Stimulated activated CD8-positive, alpha-beta memory T cell treated with anti-CD3 and anti-CD28 coated beads, Interleukin-12 subunit alpha, Interleukin-12 subunit beta, amount 100 ng/mL, for 1 hour (primary cell): ENCODE data around the gene ARHGAP26.
"Not testable (repeated sequence)": the region's sequence is repeated elsewhere in the genome, so short reads cannot be mapped to it uniquely, and the experiment has no call there.

Source experiments
- DNase-seq: peaks from one replicate; pipeline ENCODE4 v3.0.0-alpha.2; 2020; ENCODE audit warnings: low read depth

The ARHGAP26 gene

DNA sequence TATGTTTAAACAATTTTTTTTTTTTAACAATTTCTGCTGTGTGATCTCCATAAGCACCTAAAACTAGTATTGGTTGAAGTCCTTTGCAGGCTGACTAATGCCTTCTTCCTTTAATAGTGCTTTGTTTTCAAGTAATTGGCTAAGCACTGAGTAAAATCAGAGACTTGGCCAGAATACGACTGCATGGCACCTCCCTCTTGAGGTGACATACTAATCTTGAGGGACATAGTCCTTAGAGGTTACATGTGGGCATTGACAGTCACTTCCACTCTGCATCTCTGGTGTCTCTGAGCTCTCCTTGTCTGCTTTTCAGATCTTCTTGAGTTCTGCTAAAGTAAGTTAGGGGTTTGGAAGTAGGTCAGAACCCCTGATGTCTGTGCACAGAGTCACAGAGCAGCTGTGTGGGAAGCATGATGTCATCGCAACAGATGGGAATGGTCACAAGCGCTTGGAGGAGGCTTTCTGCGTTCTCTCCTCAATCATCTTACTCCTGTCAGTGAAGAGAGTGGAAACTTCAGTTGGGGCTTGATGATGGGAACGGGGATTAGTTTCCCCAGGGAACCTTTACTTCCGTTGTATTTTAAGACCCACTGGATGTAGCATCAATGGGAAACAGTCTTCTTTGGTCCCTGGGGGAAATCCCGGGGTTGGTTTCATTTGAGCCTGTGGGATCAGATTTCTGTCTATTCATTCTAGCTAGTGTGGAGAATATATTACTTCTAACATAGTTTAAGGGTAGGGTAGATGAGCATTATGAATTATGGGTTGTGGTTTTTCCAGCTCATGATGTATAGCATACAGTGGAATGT lies 136.9 kb downstream of the ARHGAP26 start:
- no peak for DNase-seq

DNA sequence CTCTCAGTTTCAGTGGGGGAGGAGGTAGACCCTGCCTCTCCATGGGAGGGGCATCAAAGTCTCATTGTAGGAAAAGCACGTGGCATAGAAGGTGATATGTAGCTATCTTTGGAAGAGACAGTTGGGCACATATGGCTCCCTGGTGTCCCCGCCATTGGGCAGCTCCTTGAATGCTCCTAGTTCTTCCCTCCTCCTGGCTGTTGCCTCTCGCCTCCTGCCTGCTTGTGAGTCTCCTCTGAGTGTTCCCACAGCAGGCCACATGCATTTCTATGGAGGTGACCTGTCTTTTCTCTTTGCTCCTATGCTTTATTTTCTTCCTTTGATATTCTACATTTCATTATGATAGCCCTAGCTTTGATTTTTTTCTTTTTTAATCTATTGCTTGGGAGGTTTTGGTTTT lies 138.5 kb downstream of the ARHGAP26 start:
- DNase-seq, result no peak

DNA sequence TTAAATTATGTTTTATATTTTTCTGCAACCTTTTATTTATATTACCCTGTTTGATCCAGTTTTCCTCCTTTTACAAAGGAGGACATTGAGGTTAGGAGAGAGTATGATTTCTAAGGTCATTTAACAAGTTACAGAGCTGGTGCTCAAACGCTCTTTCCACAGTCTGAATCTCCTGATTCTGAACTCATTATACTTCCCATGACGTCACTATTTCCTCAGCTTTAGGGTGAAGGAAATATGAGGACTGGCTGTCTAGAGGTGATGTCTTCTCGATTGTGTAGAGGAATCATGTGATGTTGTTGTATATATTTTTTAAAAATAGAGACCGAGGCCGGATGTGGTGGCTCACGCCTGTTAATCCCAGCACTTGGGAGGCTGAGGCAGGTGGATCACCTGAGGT lies 140.0 kb downstream of the ARHGAP26 start:
- no peak for DNase-seq

DNA sequence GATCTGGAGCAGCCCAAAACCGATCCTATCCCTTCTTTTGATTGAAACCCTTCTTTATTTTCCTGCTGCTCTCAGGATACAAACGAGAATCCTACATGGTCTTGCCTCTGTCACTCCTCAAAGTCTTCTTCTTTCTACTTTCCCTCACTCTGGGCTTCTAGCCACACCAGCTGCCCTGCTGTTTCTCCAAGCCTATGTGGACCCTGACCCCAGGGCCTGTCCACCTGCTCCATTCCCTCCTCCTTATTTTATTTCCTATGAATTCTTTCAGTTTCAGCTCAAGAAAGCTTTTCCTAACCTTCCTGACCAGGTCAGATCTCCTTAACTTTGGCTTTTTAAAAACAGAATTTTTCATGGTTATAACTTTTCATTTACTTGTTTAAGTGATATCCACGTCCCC lies 141.0 kb downstream of the ARHGAP26 start:
- DNase-seq, result no peak

DNA sequence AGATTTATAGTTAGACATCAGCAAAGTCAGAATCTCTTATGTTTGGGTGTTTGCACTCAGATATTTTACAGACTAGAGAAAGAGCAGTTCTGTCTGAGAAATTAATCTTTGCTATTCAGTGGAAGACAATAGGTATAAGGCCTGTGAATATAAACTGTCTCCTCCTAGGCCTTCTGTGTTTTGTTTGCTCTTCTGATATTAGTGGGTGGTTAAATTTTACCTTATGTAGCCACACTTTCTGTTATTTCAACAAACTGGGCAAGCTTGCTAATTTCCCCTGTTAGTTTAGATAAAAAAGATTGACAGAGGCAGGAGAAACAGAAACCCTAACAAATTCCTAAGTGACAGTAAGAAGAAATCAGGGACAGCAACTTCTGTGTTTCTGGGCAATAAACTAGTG lies 141.6 kb downstream of the ARHGAP26 start:
- DNase-seq, result no peak

DNA sequence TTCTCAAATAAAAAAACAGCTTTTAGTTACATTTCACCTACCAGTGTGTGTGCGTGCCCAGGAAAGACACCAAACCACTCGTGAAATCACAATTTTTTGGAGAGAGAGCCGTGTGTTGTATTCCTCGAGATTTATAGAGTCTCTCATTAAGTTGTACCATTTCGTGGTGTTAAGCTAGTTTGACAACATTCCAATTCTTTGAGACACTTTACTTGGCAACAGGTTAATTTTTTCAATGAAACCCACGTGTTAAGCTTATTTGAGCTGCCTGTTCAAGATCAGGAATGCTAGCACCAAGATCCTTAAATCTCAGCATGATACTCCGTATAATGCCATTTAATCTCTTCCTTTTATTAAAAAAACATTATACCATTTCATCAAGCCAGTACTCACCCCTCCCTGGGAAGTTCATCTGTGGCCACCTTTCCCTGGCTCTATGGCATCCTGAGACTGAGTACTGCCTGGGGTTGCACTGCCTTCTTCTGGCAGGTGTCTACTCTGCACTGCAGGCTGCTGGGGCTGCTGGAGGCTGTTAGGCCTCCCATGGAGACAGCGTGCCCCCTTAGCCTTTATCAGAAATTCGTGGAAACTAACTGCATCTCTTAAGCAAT lies 143.7 kb downstream of the ARHGAP26 start:
- no peak for DNase-seq

DNA sequence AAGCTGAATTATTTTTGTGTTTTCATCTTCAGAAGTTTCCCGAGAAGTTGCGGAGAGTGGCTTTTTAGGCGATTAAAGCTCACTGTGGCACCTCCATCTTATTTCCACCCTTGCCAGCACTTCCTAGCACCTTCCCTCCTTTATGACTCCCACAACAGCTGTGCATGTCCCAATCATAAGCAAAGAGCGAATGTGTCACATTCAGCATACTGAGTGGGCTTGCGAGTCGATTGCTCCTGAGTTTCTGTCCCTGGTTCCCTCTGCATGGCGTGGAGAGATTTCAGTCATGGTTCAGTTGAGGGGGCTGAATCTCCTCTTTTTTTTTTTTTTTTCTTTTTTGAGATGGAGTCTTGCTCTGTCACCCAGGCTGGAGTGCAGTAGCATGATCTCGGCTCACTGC lies 144.9 kb downstream of the ARHGAP26 start:
- DNase-seq, result no peak

DNA sequence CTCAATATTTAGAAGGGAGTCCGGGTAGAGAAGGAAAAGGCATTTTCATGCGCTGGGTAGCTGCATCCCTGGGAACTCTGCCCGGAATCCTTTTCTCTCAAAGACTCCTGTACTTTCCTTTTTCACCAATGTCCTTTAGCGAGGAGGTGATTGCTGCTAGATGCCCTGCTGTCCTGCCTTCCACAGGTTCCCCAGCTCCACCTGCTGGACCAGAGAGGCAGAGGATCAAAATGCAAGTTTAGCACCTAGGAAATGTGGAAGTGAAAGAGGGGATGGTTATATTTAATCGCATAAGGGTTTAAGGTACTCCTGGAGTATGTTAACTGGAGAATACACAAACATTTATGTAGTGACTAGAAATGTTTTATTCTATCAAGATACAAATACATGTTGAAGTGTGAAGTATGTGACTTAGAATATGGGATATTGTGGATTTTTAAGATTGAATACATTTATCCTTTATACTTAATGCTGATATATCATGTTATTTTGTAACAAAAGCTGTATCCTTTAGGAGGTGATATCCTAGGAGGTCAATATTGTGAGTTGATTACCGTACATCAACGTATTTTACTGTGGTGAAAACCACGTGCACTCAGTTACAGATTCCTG lies 145.7 kb downstream of the ARHGAP26 start:
- no peak for DNase-seq

DNA sequence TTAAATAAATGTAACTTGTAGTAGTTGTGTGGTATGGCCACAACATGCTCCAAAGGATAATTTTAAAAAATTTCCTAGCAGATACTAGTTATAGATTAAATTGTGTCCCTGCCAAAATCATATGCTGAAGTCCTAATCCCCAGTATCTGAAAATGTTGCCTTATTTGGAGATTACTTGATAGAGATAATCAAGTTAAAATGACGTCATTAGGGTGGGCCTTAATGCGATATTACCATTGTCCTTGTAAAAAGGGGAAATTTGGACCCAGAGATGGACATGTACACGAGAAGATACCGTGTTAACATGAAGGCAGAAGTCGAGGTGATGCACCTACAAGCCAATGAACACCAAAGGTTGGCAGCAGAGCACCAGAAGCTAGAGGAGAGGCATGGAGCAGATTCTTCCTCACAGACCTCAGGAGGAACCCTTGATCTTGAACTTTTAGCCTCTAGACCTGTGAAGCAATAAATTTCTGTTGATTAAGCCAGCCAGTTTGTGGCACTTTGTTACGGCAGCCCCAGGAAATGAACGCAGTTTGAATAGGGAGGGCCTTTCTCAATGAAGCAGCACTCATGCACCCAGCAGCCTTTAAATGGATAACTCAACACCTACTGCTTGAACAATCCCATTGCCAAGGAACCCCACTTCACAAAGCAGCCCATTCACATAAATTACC lies 148.9 kb downstream of the ARHGAP26 start:
- no peak for DNase-seq

DNA sequence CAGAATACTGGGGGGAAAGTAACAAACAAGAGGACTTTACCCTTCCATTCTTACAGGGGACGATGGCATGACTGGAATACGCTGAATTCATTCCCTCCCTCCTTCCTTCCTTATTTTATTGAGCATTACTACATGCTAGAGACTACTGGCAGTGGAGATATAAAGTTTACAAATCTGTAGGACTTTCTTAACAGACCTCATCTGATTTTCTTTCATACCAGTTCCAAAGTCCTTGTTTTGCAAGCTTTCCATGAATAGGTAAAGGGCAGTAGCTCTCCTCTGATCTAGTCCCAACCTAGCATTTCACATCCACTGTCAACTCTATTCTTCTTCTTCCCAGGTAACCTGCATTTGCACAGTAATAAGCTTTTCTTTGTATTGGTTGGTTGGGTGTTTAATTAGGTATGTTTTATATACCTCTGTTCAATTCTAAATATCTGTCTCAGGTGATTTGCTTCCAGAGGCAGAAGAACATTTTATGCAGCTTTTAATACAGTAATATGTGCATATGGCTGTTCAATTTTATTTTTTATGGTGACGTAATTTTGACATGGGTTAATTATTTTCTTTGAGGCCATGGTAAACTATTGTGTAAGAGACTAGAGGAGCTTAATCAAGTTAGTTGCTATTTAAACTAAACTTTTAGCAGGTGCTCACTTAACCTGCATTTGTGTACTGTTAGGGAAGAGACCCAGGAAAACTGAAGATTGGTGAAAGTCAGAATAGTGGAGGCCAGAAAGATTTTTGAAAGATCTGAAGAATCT lies 150.9 kb downstream of the ARHGAP26 start:
- DNase-seq, result no peak

DNA sequence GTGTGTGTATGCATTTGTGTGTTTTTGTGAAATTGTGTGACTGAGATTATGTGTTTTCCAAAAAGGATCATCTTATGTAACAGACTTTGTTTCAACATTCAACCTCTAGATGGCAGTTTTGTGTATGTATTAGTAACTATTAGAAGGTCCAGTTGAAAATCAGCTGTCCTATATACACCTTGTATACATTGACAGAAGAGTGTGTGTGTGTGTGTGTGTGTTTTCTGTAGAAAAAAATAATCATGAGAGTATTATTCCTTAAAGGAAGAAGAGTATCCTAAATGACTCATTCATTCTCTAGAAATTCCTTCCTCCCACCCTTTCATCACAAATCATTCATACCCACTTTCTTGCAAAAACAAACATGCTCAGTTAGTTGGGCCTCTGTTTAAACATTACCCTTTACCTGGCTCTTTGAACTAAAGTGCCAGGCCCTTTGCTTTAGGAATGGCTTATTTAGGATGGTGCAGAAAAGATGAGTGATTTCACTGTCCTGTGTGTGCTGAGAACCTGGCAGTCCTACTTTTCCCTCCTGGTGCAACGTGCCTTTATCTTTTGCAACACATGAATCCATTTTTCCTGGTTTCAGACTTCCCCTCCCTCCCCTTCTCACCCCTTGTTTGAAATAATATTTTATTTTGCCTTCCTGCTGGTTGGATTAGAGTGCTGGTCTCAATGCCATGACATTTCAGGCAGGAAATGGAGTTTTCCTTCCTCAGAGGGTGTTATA lies 152.2 kb downstream of the ARHGAP26 start:
- DNase-seq, result no peak

DNA sequence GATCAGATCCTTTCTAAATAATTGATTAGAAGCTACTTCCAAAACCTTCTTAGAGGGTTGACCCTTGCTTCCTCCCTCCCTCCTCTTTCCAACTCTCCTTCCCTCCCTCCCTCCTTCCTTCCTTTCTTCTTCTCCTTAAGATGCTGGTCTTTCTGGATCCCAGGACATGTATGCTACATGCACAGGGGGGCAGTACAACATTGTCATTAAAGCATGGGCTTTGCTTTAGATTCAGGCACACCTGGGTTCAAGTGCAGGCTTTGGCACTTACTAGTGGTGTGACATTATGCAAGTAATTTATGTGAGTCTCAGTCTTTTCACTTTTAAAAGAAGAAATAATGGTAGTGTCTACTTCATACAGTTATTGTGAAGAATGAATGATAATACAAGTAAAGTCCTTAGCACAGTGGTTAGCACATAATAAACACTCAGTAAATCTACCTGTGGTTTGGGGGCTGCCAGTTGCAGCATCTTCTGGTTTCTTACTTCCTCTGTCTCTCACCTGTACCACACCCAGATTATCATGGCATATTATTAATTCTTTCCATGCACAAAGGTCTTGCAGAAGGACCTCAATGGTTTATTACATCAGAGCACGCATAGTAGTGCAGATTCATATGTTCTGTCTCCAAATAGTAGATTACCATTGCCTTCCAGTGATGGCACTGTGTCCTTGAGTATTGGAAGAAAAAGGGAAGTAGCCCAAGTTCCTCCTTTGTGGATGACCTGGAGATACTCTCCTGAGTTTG lies 154.1 kb downstream of the ARHGAP26 start:
- no peak for DNase-seq

DNA sequence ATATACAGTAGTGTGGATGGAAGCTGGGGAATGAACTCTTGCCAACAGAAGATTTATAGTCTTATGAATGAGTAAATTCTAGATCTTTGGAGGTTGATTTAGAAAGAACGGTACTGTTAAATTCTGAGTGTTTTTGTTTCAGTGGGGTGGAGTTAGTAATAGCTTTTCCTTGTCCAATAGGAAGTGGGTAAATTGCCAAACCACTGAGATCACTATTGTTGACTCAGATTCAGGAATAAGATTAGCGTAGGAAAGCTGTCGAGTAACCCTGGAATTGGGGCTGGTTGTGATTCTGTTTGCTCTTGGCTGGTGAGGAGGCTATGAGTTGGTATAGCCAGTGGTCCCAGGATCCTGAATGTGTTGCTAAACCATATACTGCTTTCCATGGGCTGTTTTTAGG lies 155.6 kb downstream of the ARHGAP26 start:
- DNase-seq, result no peak

DNA sequence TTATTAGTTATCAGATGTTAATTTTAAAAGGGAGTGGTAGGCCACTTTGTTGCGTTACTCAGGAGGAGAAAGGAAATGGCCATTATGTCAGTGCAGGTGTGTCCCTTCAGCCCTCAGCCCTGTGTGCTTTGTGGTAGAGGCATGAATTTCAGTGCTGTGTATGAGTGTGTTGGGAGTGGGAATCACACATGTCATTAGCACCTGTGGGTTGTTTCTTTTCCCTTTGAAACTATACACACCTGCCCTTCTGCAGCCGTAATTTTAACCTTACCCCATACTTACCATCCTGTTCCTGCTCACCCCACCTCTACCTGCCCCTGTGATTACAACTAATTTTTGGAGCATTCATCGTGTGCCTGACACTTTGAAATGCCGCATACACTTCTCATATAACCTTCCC lies 156.4 kb downstream of the ARHGAP26 start:
- no peak for DNase-seq

DNA sequence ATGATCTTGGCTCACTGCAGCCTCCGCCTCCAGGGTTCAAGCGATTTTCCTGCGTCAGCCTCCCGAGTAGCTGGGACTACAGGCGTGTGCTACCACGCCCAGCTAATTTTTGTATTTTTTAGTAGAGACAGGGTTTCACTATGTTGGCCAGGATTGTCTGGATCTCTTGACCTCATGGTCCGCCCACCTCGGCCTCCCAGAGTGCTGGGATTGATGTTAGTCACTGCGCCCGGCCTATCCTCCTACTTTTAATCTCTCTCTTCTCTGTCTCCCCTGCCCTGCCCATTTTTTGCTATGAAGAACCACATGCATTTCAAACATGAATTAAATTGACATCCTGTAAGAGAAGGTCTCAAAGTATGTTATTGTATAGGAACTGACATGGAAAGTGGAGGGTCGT lies 158.8 kb downstream of the ARHGAP26 start:
- not testable (repeated sequence) for DNase-seq

DNA sequence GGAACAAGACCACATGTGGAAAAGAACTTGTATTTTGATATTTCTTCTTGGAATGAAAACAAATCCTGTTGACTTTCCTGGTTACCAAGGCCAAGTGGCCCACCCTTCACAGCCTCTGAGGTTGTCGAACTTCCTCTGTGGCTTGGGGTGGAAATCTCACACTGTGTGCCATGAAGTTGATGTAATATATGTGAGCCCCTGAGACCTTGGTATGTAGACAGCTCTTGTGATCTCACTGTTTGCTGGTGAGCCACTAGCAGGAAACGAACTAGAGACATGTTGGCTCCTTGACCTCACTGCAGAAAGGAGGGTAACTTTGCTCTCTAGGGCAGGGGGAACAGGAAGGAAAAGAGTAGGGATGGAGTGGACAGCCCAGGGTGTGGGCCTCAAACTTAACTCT lies 159.4 kb downstream of the ARHGAP26 start:
- DNase-seq, result peak; percentile 13

DNA sequence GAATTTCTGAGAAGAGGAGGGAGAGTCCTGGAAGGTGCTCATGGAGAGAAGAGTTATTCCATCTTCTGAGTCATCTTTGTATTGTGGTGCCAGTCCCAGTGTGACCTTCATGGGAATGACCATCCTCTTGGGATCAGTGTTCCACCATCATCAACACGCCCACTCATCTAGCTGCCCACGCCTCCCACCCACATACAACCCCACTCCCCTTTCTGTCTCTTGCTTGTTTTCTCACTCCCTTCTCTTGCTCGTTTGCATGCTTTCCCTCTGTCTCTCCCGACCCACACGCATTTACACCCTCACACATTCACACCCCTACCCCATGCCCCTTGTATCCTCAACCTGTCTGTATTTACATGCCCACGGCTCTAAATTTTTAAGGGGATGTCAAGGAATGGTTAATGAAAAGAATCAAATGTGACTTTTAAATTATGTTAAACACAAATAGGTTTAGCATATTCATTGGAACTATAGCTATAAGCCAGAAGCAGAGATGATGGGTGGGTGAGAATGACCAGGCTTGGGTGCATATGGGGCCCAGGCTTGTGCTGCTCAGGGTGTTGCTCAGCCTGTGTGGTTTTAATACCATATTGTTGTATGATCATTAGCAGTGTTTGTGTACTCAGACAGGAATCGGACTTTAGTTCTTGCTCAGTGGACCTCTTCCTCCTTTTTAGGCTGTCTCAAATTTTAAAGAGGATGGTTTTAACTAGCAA lies 160.4 kb downstream of the ARHGAP26 start:
- no peak for DNase-seq

DNA sequence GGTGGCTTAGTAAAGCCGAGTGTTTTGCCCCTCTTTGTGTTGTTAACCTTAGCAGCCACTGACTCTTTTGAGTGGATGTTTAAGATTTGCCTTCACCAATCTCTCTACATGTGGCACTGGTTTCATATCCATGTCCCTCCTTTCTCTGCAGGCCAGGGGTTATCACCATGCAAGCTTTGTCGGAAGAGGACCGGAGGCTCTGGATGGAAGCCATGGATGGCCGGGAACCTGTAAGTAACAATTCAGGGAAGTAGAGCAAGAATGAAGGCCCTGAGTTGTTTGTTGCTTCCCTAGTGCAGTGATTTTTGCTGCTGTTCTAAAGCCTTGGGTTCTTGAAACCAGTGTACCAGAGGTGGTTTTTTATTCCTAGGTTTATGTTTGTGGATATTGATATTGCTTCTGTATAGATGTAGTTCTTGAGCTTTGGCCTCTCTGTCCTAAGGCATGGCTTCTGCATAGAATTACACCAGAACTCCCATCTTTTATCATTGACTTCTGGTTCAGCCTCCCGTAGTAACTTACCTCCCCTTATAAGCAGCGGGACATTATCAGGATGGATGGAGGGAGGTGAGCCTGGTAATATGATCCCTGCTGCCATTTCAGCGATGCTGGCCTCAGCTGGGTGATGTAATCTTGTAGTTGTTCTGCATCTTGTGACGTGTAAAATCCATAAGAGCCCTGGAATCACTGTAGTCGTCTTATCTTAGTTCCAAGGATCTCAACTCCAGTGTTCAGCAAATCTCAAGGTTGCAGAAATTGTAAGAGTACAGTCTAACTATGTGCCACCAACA lies 161.9 kb downstream of the ARHGAP26 start:
- no peak for DNase-seq
